ENCODE data around the gene SLC9C1. TPM values are rescaled to one million over a fixed set of nuclear protein-coding genes. Genes with fewer than 3 reads are reported as not detected.

SLC9C1 gene
- total and polyA plus RNA-seq, 7 donors: 0.01 to 0.32 (median 0.17) TPM; not detected in 2

GRCh38 chr3:112314649-112315048 is 20.6 kb upstream of the SLC9C1 start:
- no peak for DNase-seq
- Histone ChIP-seq H3K36me3 (ENCODE audit: insufficient read depth in 1 of 2, low read depth in 1 of 2) (no peaks in the 10 kb centered on the region), H3K9me3 (peaks cover 3% of the 10 kb centered on the region), H3K4me1 (no peaks in the 10 kb centered on the region), H3K27me3 (ENCODE audit: insufficient read depth in 3 of 3, low read length in 2 of 3) (no peaks in the 10 kb centered on the region), H3K27ac (no peak overlapping the region), H3K4me3 (no peak overlapping the region)
- 44 to 55% (median 53%) methylated on average over 2 of the region's 2 CpGs for WGBS, 3 donors
- TF ChIP-seq CTCF (IDR thresholded peaks at IDR 0.05): no peak
- intact Hi-C loops (cut with DNase I): no loop called here
- ATAC-seq: no peak

GRCh38 chr3:112308151-112308911 is 14.3 kb upstream of the SLC9C1 start:
- Histone ChIP-seq H3K36me3 (ENCODE audit: insufficient read depth in 1 of 2, low read depth in 1 of 2) (no peaks in the 10 kb centered on the region), H3K27ac (no peak overlapping the region), H3K4me1 (peaks cover 4% of the 10 kb centered on the region), H3K4me3 (no peak overlapping the region), H3K27me3 (ENCODE audit: insufficient read depth in 3 of 3, low read length in 2 of 3) (no peaks in the 10 kb centered on the region), H3K9me3 (no peaks in the 10 kb centered on the region)
- no peak for DNase-seq
- intact Hi-C loops (cut with DNase I): no loop called here
- 51 to 56% (median 52%) methylated on average over 7 of the region's 7 CpGs for WGBS, 3 donors
- TF ChIP-seq CTCF (IDR thresholded peaks at IDR 0.05): no peak
- ATAC-seq: no peak

GRCh38 chr3:112307557-112307956 is 13.5 kb upstream of the SLC9C1 start:
- no peak overlapping the region for H3K27ac ChIP-seq
- no peak overlapping the region for H3K4me3 ChIP-seq
- no peak for DNase-seq
- no peaks in the 10 kb centered on the region for H3K9me3 ChIP-seq
- TF ChIP-seq CTCF (IDR thresholded peaks at IDR 0.05): no peak
- H3K4me1 ChIP-seq: peaks cover 4% of the 10 kb centered on the region
- no peak for ATAC-seq
- H3K36me3 ChIP-seq (ENCODE audit: insufficient read depth in 1 of 2, low read depth in 1 of 2): no peaks in the 10 kb centered on the region
- intact Hi-C loops (cut with DNase I): no loop called here
- WGBS, 3 donors: 87 to 95% (median 89%) methylated on average over 4 of the region's 4 CpGs
- no peaks in the 10 kb centered on the region for H3K27me3 ChIP-seq (ENCODE audit: insufficient read depth in 3 of 3, low read length in 2 of 3)

- no peaks in the 10 kb centered on the region for H3K9me3 ChIP-seq
- H3K36me3 ChIP-seq (ENCODE audit: insufficient read depth in 1 of 2, low read depth in 1 of 2): no peaks in the 10 kb centered on the region
- peaks cover 4% of the 10 kb centered on the region for H3K4me1 ChIP-seq
- H3K27ac ChIP-seq: no peak overlapping the region
- no peak for TF ChIP-seq CTCF (IDR thresholded peaks at IDR 0.05)
- intact Hi-C loops (cut with DNase I): no loop called here
- H3K27me3 ChIP-seq (ENCODE audit: insufficient read depth in 3 of 3, low read length in 2 of 3): no peaks in the 10 kb centered on the region
- no peak for DNase-seq
- ATAC-seq: no peak
- H3K4me3 ChIP-seq: no peak overlapping the region
- 89 to 96% (median 91%) methylated on average over 9 of the region's 9 CpGs for WGBS, 3 donors
Observed at GRCh38 chr3:112306825-112307224, 12.8 kb upstream of the SLC9C1 start.

GRCh38 chr3:112304611-112305010 is 10.6 kb upstream of the SLC9C1 start:
- no peaks in the 10 kb centered on the region for H3K9me3 ChIP-seq
- H3K4me3 ChIP-seq: peak overlapping the region; percentile 63
- WGBS, 3 donors: 53 to 63% (median 59%) methylated on average over 2 of the region's 2 CpGs
- intact Hi-C loops (cut with DNase I): no loop called here
- no peaks in the 10 kb centered on the region for H3K36me3 ChIP-seq (ENCODE audit: insufficient read depth in 1 of 2, low read depth in 1 of 2)
- peaks cover 4% of the 10 kb centered on the region for H3K4me1 ChIP-seq
- TF ChIP-seq CTCF (IDR thresholded peaks at IDR 0.05): peak; percentile 15
- DNase-seq: no peak
- no peak for ATAC-seq
- H3K27me3 ChIP-seq (ENCODE audit: insufficient read depth in 3 of 3, low read length in 2 of 3): no peaks in the 10 kb centered on the region
- no peak overlapping the region for H3K27ac ChIP-seq
